ENCODE data around the gene FOXP1. TPM values are rescaled to one million over a fixed set of nuclear protein-coding genes. Genes with fewer than 3 reads are reported as not detected.
A peak's percentile ranks its signal among the peaks of the same experiment; 100 is the strongest.

The FOXP1 gene
- total and polyA plus RNA-seq, 2 of the 13 experiments (the other 11 are each of a cell fraction or from before 2014, with no cell fraction given) = 40.4 to 59.0 TPM

GRCh38 chr3:71372241-71372768 is 211.2 kb downstream of the FOXP1 start:
- ATAC-seq = peak; percentile 99
- Histone ChIP-seq H3K36me3 (replicated peaks in 1 of 2; ENCODE audit: control insufficient read depth in 1 of 2, insufficient read depth in 2 of 2, low read length in 2 of 2) (no peaks in the 10 kb centered on the region), H3K9ac (ENCODE audit: insufficient read depth, low read depth, low read length) (no peak overlapping the region), H4K20me1 (ENCODE audit: insufficient read depth, low read length) (peaks cover 3% of the 10 kb centered on the region; the same call in 1 of the 2 replicates), H3K27ac (ENCODE audit: extremely low read length, insufficient read depth, low read length) (peak overlapping the region; percentile 26), H3K79me2 (ENCODE audit: insufficient read depth, low read length) (peaks cover 5% of the 10 kb centered on the region), H3K4me1 (ENCODE audit: insufficient read depth, low read length) (peaks cover 26% of the 10 kb centered on the region), H3K4me2 (ENCODE audit: low read depth, low read length) (peak overlapping the region; percentile 25), H3K27me3 (ENCODE audit: control insufficient read depth in 1 of 2, insufficient read depth in 2 of 2, low read length in 2 of 2) (no peaks in the 10 kb centered on the region), H3K9me3 (ENCODE audit: low read length) (no peaks in the 10 kb centered on the region), H2AFZ (ENCODE audit: low read length) (no peak overlapping the region), H3K4me3 (replicated peaks in 1 of 3; ENCODE audit: insufficient read depth in 1 of 3, low read depth in 2 of 3, low read length in 3 of 3) (no peak overlapping the region)
- peak; percentile 67 for DNase-seq (ENCODE audit: low spot score)
- FAIRE-seq = peak; percentile 67
- BruUV-seq (replicated peaks) = no TSS peak
- intact Hi-C loops (cut with micrococcal nuclease; ENCODE audit: unreplicated experiment) (no loop called here), in situ Hi-C loops (cut with HindIII; ENCODE audit: extremely low pct_ligation_motif_present, low pct_unique_long_range_greater_than_20kb) (no loop called here)
- POLR2A ChIA-PET = interaction anchor here (0.6 kb wide), 1 partner anchor 8 kb away, joined by 3 read pairs; no protein-coding TSS in a partner anchor
- 48% methylated on average over 11 of the region's 11 CpGs for WGBS (ENCODE audit: low lambda C conversion rate)
- CTCF ChIA-PET (ENCODE audit: low intra/inter-chr PET ratio, low total read pairs) = no interaction called here
- peak; percentile 39; the same call in 1 of the 2 replicates for TF ChIP-seq SAP130 (CRISPR knock-in tag; IDR thresholded peaks at IDR 0.05; ENCODE audit: low read depth)
- peak; percentile 44 for TF ChIP-seq XRCC5 (optimal IDR thresholded peaks at IDR 0.05; ENCODE audit: low read length)
- TF ChIP-seq CBFB (CRISPR knock-in tag; IDR thresholded peaks at IDR 0.05) = no peak
- TF ChIP-seq HOMEZ (CRISPR knock-in tag; IDR thresholded peaks at IDR 0.05; ENCODE audit: low read depth) = peak; percentile 54; the same call in 1 of the 2 replicates
- peak; percentile 76 for TF ChIP-seq TEAD3 (CRISPR knock-in tag; optimal IDR thresholded peaks at IDR 0.05; ENCODE audit: borderline replicate concordance)
- TF ChIP-seq ZMYM2 (CRISPR knock-in tag; IDR thresholded peaks at IDR 0.05) = 0 out of 2 replicates have a peak, but pooled peaks have one; percentile 21
- no peak for TF ChIP-seq RNF219 (CRISPR knock-in tag; IDR thresholded peaks at IDR 0.05)
- 0 out of 2 replicates have a peak, but pooled peaks have one; percentile 28 for TF ChIP-seq HDAC2 (CRISPR knock-in tag; IDR thresholded peaks at IDR 0.05)
- TF ChIP-seq MXD1 (CRISPR knock-in tag; IDR thresholded peaks at IDR 0.05) = no peak
- TF ChIP-seq STAG1 (CRISPR knock-in tag; IDR thresholded peaks at IDR 0.05) = peak; percentile 34
- TF ChIP-seq ZMYM4 (CRISPR knock-in tag; IDR thresholded peaks at IDR 0.05) = peak; percentile 42; the same call in 1 of the 2 replicates
- 0 out of 2 replicates have a peak, but pooled peaks have one; percentile 19 for TF ChIP-seq FOXA3 (CRISPR knock-in tag; IDR thresholded peaks at IDR 0.05)
- peak; percentile 33; the same call in 1 of the 2 replicates for TF ChIP-seq CTCF (CRISPR knock-in tag; IDR thresholded peaks at IDR 0.05)
- TF ChIP-seq ZNF292 (CRISPR knock-in tag; IDR thresholded peaks at IDR 0.05; ENCODE audit: borderline replicate concordance, low read depth) = 0 out of 2 replicates have a peak, but pooled peaks have one; percentile 34
- TF ChIP-seq NR2F1 (CRISPR knock-in tag; IDR thresholded peaks at IDR 0.05) = peak; percentile 41 to 47; a peak in 2 of 4 replicates
